ENCODE measurements around the gene CHD6. TPM values are rescaled to one million over a fixed set of nuclear protein-coding genes. Genes with fewer than 3 reads are reported as not detected.

CHD6 gene
- total and polyA plus RNA-seq, 2 of the 13 experiments (the other 11 are each of a cell fraction or from before 2014, with no cell fraction given): 14.4 to 52.0 TPM

- peak; percentile 59; the same call in 1 of the 2 replicates for TF ChIP-seq TFAP4 (IDR thresholded peaks at IDR 0.05; ENCODE audit: borderline replicate concordance, low read depth)
- no peak for TF ChIP-seq HOXA9 (CRISPR knock-in tag; IDR thresholded peaks at IDR 0.05; ENCODE audit: borderline replicate concordance)
- TF ChIP-seq NFKBIZ (CRISPR knock-in tag; IDR thresholded peaks at IDR 0.05): 0 out of 2 replicates have a peak, but pooled peaks have one; percentile 67
- TF ChIP-seq SNAPC2 (CRISPR knock-in tag; IDR thresholded peaks at IDR 0.05): no peak
- peak; percentile 81 for TF ChIP-seq ASH2L (IDR thresholded peaks at IDR 0.05; ENCODE audit: insufficient read length, low read depth, low read length)
- TF ChIP-seq CBX2 (IDR thresholded peaks at IDR 0.05; ENCODE audit: low read depth, low read length): no peak
- TF ChIP-seq CBX2 (CRISPR knock-in tag; IDR thresholded peaks at IDR 0.05; ENCODE audit: low read depth): no peak
- TF ChIP-seq IKZF1 (IDR thresholded peaks at IDR 0.05): no peak
- no peak for TF ChIP-seq ZNF672 (CRISPR knock-in tag; IDR thresholded peaks at IDR 0.05)
- TF ChIP-seq ZNF75D (CRISPR knock-in tag; IDR thresholded peaks at IDR 0.05; ENCODE audit: borderline replicate concordance): no peak
- TF ChIP-seq SUZ12 (IDR thresholded peaks at IDR 0.05; ENCODE audit: low read depth, low read length): no peak
- peak; percentile 97 for TF ChIP-seq PAXIP1 (CRISPR knock-in tag; conservative IDR thresholded peaks at IDR 0.05)
- TF ChIP-seq EP300 (IDR thresholded peaks at IDR 0.05; ENCODE audit: low read depth in 2 of 2, low read length in 2 of 2): peak; percentile 58 to 94; a peak in 3 of 4 replicates
- TF ChIP-seq EP300 (CRISPR knock-in tag; IDR thresholded peaks at IDR 0.05; ENCODE audit: borderline replicate concordance): peak; percentile 80
- TF ChIP-seq KLF13 (CRISPR knock-in tag; IDR thresholded peaks at IDR 0.05): no peak
- peak; percentile 88; the same call in 1 of the 2 replicates for TF ChIP-seq ZNF878 (CRISPR knock-in tag; IDR thresholded peaks at IDR 0.05)
- no peak for TF ChIP-seq SRSF9 (IDR thresholded peaks at IDR 0.05; ENCODE audit: borderline replicate concordance, insufficient read depth, low read depth, low read length, poor library complexity, severe bottlenecking)
- TF ChIP-seq ZNF431 (CRISPR knock-in tag; IDR thresholded peaks at IDR 0.05; ENCODE audit: borderline replicate concordance, low read depth): no peak; the same call in 1 of the 2 replicates
- TF ChIP-seq ZNF3 (CRISPR knock-in tag; IDR thresholded peaks at IDR 0.05): 0 out of 2 replicates have a peak, but pooled peaks have one; percentile 30
- no peak for TF ChIP-seq GTF2F1 (IDR thresholded peaks at IDR 0.05; ENCODE audit: low read length)
- no peak for TF ChIP-seq HNRNPL (IDR thresholded peaks at IDR 0.05; ENCODE audit: low read depth, low read length)
- TF ChIP-seq ZSCAN21 (CRISPR knock-in tag; IDR thresholded peaks at IDR 0.05; ENCODE audit: borderline replicate concordance): no peak
- TF ChIP-seq TRIM24 (CRISPR knock-in tag; IDR thresholded peaks at IDR 0.05): no peak
- TF ChIP-seq SP2 (CRISPR knock-in tag; IDR thresholded peaks at IDR 0.05): no peak
- TF ChIP-seq ZNF136 (CRISPR knock-in tag; IDR thresholded peaks at IDR 0.05; ENCODE audit: low read depth): peak; percentile 85; the same call in 1 of the 2 replicates
- no peak for TF ChIP-seq ZNF441 (CRISPR knock-in tag; IDR thresholded peaks at IDR 0.05; ENCODE audit: borderline replicate concordance)
- TF ChIP-seq TBX2 (CRISPR knock-in tag; IDR thresholded peaks at IDR 0.05; ENCODE audit: borderline replicate concordance): peak; percentile 69; the same call in 1 of the 2 replicates
- peak; percentile 67 for TF ChIP-seq MXD4 (CRISPR knock-in tag; IDR thresholded peaks at IDR 0.05)
These were observed 120.8 kb downstream of the CHD6 start (continued) for GRCh38 chr20:41497186-41497895.

Data from HepG2 (cell line).